KMS-11 (cell line): ENCODE measurements around the gene RPL14.

ENCODE experiments used
- H2AFZ ChIP-seq: fragments of 200-600 bp; sonication (generic); 2 replicates; pipeline ENCODE4 v1.6.1; 2016; ENCODE audit warnings: antibody characterized with exemption, mixed run types, low read depth
- H3K27ac ChIP-seq: fragments of 200-600 bp; sonication (generic); 2 replicates; pipeline ENCODE4 v1.6.1; 2016; ENCODE audit warnings: mild to moderate bottlenecking, mixed run types
- H3K27me3 ChIP-seq: fragments of 200-600 bp; sonication (generic); 2 replicates; pipeline ENCODE4 v1.6.1; 2017; ENCODE audit warnings: mild to moderate bottlenecking, low read depth, mixed run types, moderate library complexity; ENCODE audit not compliant: insufficient read depth
- H3K36me3 ChIP-seq: fragments of 200-600 bp; sonication (generic); 2 replicates; pipeline ENCODE4 v1.6.1; 2017; ENCODE audit warnings: mild to moderate bottlenecking, mixed run types; ENCODE audit not compliant: insufficient read depth
- H3K4me1 ChIP-seq: fragments of 200-600 bp; sonication (generic); 2 replicates; pipeline ENCODE4 v1.6.1; 2016; ENCODE audit warnings: mild to moderate bottlenecking, low read depth, mixed run types; ENCODE audit not compliant: poor library complexity, severe bottlenecking
- H3K4me2 ChIP-seq: fragments of 200-600 bp; sonication (generic); 2 replicates; pipeline ENCODE4 v1.7.0; 2016; ENCODE audit warnings: mild to moderate bottlenecking, mixed run types
- H3K4me3 ChIP-seq: fragments of 200-600 bp; sonication (generic); IDR thresholded peaks from 2 replicates; pipeline ENCODE4 v1.6.1; 2017; ENCODE audit warnings: low read depth, low read length, mixed read lengths; ENCODE audit not compliant: insufficient read depth
- H3K79me2 ChIP-seq: fragments of 200-600 bp; sonication (generic); 2 replicates; pipeline ENCODE4 v1.6.1; 2016; ENCODE audit warnings: low read depth, mixed run types; ENCODE audit not compliant: insufficient read depth
- H3K9ac ChIP-seq: fragments of 200-600 bp; sonication (generic); 2 replicates; pipeline ENCODE4 v1.6.1; 2016; ENCODE audit warnings: mild to moderate bottlenecking, mixed run types
- H4K20me1 ChIP-seq: fragments of 200-600 bp; sonication (generic); 2 replicates; pipeline ENCODE4 v1.6.1; 2016; ENCODE audit warnings: mild to moderate bottlenecking, mixed run types; ENCODE audit not compliant: insufficient read depth
- TF ChIP-seq, protein P1 (sequence below): fragments of 200-600 bp; sonication (generic); conservative IDR thresholded peaks from 2 replicates; pipeline ENCODE4 v1.6.1; 2017; ENCODE audit warnings: low read depth, mild to moderate bottlenecking, antibody characterized with exemption, low read length, moderate library complexity, mixed read lengths

RPL14 gene

DNA sequence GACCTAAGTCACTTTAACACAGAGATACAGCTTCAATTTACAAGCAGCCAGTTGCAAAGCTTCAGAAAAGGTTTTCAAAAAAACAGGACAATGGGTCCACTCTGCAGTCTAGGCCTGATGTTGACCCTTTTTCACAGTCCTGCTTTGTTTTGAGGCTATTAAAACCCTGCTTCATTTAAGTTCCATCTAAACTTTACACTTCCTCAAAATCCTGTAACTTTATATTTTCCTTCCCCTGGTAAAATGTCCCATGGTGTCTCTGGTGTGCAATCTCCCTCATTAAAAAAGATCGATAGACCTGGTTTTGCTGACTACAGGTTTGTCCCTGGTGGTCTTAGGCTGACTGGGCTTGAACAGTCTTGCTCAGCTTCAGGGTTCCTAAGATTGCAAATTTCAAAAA lies 5.1 kb upstream of the RPL14 start:
- no peaks in the 10 kb centered on the region for H3K36me3 ChIP-seq
- H3K4me2 ChIP-seq, result peak overlapping the region; percentile 76
- TF ChIP-seq, protein P1, sequence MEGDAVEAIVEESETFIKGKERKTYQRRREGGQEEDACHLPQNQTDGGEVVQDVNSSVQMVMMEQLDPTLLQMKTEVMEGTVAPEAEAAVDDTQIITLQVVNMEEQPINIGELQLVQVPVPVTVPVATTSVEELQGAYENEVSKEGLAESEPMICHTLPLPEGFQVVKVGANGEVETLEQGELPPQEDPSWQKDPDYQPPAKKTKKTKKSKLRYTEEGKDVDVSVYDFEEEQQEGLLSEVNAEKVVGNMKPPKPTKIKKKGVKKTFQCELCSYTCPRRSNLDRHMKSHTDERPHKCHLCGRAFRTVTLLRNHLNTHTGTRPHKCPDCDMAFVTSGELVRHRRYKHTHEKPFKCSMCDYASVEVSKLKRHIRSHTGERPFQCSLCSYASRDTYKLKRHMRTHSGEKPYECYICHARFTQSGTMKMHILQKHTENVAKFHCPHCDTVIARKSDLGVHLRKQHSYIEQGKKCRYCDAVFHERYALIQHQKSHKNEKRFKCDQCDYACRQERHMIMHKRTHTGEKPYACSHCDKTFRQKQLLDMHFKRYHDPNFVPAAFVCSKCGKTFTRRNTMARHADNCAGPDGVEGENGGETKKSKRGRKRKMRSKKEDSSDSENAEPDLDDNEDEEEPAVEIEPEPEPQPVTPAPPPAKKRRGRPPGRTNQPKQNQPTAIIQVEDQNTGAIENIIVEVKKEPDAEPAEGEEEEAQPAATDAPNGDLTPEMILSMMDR, result no peak
- H4K20me1 ChIP-seq, result no peaks in the 10 kb centered on the region
- no peaks in the 10 kb centered on the region for H3K27me3 ChIP-seq
- no peaks in the 10 kb centered on the region for H3K79me2 ChIP-seq
- H3K27ac ChIP-seq, result peak overlapping the region; percentile 79; the same call in 1 of the 2 replicates
- H2AFZ ChIP-seq, result peak overlapping the region; percentile 91
- no peak overlapping the region for H3K4me3 ChIP-seq
- peak overlapping the region; percentile 87; the same call in 1 of the 2 replicates for H3K9ac ChIP-seq
- peaks cover 6% of the 10 kb centered on the region for H3K4me1 ChIP-seq

DNA sequence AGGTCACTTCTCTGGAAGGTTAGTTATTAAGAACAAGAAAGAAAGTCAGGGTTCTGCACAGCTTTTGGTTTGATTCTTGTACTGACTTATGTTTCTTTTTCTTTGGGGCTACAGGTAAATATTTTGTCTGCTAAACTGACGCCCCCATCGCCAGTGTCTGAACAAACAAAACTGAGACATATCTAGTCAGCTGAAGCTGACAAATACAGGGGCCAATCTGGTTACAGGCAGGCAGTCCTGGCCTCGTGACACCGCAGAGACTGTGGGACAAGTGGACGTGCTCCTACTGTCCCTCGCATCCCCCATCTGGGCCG lies 4.6 kb upstream of the RPL14 start:
- Histone ChIP-seq H2AFZ (peak overlapping the region; percentile 91), H3K27ac (peak overlapping the region; percentile 79)
- TF ChIP-seq, protein P1, result no peak

DNA sequence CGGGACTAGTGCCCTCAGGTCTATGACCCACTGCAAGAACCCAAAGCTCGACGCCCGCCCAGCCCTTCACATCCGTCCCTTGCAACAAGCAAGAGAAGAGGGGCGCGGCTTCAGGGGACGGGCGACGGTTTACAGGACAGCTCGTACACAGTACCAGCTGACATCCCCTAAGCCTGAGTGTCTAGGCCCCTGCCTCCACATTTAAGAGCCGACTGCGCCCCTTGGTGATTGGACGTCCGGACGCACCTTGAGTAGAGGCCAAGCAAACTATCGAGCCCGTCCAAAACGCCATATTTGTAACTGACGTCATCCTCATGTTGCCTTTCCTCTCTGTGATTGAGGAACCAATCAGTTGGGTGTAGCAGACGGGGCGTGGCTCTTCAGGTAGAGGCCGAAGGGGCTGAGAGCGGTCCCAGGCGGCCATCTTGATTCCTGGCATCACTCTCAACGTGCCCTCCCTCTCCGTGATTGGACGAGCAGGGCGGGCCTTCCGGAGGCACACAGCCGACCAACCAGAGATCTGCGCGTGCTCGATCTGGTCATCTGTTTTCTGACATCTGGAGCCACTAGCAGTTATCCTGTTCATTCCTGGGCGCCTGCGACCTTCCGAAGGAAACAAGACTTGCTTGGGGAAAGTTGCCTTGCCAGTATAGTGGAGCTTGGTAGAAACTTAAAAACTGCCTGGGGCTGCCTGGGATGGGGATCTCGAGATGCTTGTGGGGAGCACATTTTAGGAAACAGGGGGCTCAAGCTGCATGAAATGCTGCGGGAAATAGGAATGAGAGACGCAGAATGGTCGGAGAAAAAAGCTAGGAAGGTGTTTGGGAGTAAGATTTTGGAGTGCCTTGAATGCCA lies 4.0 kb upstream of the RPL14 start:
- H3K9ac ChIP-seq, result peak overlapping the region; percentile 87
- peaks cover 7% of the 10 kb centered on the region for H3K4me1 ChIP-seq
- H3K36me3 ChIP-seq, result no peaks in the 10 kb centered on the region
- H3K27me3 ChIP-seq, result no peaks in the 10 kb centered on the region
- H3K79me2 ChIP-seq, result peaks cover 7% of the 10 kb centered on the region
- no peaks in the 10 kb centered on the region for H4K20me1 ChIP-seq
- H2AFZ ChIP-seq, result peak overlapping the region; percentile 91
- peak overlapping the region; percentile 88 for H3K4me3 ChIP-seq
- H3K4me2 ChIP-seq, result peak overlapping the region; percentile 82
- TF ChIP-seq, protein P1, result no peak
- peak overlapping the region; percentile 79 for H3K27ac ChIP-seq

More for the DNA sequence above, 4.6 kb upstream of the RPL14 start:
- peak overlapping the region; percentile 76 for H3K4me2 ChIP-seq
- no peaks in the 10 kb centered on the region for H3K36me3 ChIP-seq
- H3K9ac ChIP-seq, result peak overlapping the region; percentile 87
- peaks cover 6% of the 10 kb centered on the region for H3K4me1 ChIP-seq
- no peaks in the 10 kb centered on the region for H4K20me1 ChIP-seq
- peak overlapping the region; percentile 88 for H3K4me3 ChIP-seq
- peaks cover 1% of the 10 kb centered on the region for H3K79me2 ChIP-seq
- H3K27me3 ChIP-seq, result no peaks in the 10 kb centered on the region

DNA sequence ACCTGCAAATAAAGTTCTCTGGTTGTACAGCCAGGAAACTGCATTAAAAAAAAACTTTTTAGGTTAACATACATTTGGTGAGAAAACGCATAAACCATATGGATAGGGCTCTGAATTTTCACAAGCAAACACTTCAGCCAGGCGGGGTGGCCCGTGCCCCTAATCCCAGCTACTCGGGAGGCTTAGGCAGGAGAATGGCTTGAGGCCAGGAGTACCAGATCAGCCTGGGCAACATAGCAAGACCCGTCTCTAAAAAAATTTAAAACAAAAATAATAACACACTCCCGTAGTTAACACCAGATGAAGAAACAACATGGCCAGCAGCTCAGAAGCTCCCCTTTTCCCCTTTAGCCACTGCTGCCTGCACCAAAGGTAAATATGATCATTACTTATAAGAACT lies 3.2 kb upstream of the RPL14 start:
- Histone ChIP-seq H3K27ac (no peak overlapping the region; the same call in 1 of the 2 replicates), H3K27me3 (no peaks in the 10 kb centered on the region), H3K9ac (no peak overlapping the region), H3K4me1 (peaks cover 16% of the 10 kb centered on the region), H2AFZ (peak overlapping the region; percentile 54; the same call in 1 of the 2 replicates), H3K4me3 (no peak overlapping the region), H3K79me2 (peaks cover 15% of the 10 kb centered on the region), H4K20me1 (no peaks in the 10 kb centered on the region), H3K4me2 (peak overlapping the region; percentile 82), H3K36me3 (no peaks in the 10 kb centered on the region; the same call in 1 of the 2 replicates)
- TF ChIP-seq, protein P1, result no peak
